ENCODE results near the gene CA11.
A peak's percentile ranks its signal among the peaks of the same experiment; 100 is the strongest.
"Not testable (repeated sequence)": the region's sequence is repeated elsewhere in the genome, so short reads cannot be mapped to it uniquely, and the experiment has no call there.

Gene CA11

DNA sequence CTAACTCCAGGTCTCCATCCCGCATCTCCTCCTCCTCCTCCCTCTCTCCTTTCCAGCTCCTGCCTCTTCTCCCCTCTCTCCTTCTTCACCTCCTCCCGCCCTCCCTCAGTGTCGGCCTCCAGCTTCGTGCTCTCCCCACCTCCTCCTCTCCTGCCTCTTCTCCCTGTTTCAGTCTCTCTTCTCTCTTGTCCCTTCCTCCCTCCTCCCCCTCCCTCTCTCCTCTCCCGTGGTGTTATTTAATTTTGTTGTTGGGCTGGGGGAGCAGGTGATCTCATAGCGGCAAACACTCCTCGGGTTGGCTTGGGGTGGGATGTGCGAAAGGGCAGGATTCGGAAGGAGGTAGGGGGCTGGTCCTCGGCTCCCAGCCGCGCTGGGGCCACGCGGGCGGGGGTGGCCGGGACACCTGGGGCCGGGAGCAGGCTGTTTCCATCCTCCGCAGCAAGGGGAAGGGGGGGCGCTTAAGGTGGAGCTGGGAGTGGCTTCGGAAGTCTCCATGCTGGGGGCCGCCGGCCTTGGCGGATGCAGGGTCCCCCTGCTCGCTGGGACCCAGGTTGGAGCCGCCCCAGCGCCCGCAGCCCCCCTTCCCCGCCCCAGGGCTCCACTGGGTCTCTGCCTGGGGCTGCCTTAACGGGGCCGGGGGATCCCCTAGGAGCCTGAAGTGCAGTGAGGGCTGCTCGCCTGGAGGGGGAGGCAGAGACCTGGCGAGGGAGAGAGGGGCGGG is at the start of gene CA11:
Gene CA11 (minus strand): TSS at position 187 of the 721 bp plus-strand sequence. CDS start 555 bp downstream, outside the sequence.
- TF ChIP-seq, protein P1, sequence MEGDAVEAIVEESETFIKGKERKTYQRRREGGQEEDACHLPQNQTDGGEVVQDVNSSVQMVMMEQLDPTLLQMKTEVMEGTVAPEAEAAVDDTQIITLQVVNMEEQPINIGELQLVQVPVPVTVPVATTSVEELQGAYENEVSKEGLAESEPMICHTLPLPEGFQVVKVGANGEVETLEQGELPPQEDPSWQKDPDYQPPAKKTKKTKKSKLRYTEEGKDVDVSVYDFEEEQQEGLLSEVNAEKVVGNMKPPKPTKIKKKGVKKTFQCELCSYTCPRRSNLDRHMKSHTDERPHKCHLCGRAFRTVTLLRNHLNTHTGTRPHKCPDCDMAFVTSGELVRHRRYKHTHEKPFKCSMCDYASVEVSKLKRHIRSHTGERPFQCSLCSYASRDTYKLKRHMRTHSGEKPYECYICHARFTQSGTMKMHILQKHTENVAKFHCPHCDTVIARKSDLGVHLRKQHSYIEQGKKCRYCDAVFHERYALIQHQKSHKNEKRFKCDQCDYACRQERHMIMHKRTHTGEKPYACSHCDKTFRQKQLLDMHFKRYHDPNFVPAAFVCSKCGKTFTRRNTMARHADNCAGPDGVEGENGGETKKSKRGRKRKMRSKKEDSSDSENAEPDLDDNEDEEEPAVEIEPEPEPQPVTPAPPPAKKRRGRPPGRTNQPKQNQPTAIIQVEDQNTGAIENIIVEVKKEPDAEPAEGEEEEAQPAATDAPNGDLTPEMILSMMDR (IDR thresholded peaks at IDR 0.05; ENCODE audit: extremely low read depth, missing control alignments) = peak; percentile 86
- peak; percentile 92 for DNase-seq (ENCODE audit: low spot score)

DNA sequence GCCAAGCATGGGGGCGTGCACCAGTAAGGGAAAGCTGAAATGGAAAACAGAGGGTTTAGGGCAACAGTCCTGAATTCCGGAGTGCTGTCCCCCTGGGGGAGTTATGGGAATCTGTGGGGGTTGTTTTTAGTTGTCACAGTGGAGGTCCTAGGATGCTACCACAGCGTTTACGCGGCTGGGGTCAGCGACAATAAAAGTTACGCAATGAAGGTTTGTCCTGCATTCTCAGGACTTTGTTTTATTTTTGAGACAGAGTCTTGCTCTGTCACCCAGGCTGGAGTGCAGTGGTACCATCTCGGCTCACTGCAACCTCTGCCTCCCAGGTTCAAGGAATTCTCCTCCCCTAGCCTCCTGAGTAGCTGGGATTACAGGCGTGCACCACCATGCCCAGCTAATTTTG is 47.6 kb upstream of the CA11 start:
- not testable (repeated sequence) for DNase-seq (ENCODE audit: low spot score)

DNA sequence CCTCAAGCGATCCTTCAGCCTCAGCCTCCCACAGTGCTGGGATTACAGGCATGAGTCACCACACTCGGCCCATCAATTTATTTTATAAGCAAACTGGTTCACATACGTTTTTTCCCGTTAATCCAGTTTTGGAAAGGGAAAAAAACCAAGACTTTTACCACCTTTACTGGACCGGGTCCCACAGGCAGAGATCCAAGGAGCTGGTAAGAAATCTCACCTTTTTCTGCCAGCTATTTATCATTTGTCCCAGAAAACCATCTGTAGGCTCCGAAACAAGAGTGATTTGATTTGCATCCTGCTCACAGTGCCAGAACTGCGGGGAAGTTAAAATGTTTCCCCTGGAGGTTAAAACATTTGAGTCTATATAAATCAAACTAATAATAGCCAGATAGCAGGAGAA is 43.5 kb upstream of the CA11 start:
- TF ChIP-seq, protein P1 (IDR thresholded peaks at IDR 0.05; ENCODE audit: extremely low read depth, missing control alignments) = no peak
- no peak for DNase-seq (ENCODE audit: low spot score)

DNA sequence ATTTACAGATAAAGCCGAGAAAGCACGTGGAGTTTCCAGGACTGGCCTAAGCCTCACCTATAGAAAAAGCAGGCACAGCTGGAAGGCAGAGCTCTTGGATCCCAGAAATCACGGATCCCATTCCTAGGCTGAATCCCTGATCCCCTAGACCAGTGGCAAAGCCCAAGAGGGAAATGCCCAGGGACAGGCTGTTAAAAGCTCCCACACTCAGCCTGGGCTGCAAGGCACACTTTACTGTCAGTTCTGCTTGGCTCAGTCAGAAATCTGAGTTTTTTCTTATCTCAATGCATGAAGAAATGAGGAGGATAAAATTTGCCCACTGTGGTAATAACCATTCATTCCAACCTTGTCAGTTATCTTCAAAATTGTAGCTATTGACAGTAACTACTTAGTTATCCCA is 41.8 kb upstream of the CA11 start:
- no peak for DNase-seq (ENCODE audit: low spot score)
- TF ChIP-seq, protein P1 (IDR thresholded peaks at IDR 0.05; ENCODE audit: extremely low read depth, missing control alignments) = no peak

DNA sequence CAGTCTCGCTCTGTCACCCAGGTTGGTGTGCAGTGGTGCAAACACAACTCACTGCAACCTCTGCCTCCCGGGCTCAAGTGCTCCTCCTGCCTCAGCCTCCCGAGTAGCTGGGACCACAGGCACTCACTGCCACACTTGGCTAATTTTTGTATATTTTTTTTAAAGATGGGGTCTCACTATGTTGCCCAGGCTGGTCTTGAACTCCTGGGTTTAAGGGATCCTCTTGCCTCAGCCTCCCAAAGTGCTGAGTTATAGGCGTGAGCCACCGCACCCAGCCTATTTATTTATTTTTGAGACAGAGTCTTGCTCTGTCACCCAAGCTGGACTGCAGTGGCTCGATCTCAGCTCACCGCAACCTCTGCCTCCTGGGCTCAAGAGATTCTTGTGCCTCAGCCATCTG is 40.6 kb upstream of the CA11 start:
- DNase-seq (ENCODE audit: low spot score) = not testable (repeated sequence)

DNA sequence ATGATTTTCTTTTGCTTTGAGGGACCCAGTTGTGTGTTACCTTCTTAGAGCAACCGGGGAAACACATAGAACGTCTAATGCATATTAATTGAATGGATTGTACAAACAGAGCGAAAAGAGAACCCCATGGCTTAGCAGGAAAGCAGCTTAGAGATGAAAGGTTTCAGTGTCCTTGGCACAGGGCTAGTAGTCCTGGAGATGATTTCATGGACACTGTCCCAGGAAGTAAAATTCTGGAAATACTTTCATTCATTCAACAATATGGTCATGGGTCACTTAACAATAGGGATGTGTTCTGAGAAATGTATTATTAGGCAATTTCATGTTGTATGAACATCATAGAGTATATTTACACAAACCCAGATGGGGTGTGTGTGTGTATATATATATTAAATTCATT is 40.1 kb upstream of the CA11 start:
- no peak for DNase-seq (ENCODE audit: low spot score)
- TF ChIP-seq, protein P1 (IDR thresholded peaks at IDR 0.05; ENCODE audit: extremely low read depth, missing control alignments) = no peak

DNA sequence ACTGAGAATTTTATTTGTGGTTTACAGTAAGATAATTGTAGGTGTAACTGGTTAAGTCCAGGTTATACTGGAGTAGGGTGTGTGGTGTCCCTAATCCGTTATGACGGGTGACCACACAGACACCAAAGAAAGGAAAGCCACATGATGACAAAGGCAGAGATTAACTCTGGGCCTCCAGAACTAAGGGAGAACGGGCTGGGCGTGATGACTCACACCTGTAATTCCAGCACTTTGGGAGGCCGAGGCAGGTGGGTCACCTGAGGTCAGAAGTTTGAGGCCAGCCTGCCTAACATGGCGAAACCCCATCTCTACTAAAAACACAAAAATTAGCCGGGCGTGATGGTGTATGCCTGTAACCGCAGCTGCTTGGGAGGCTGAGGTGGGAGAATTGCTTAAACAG is 39.6 kb upstream of the CA11 start:
- no peak for DNase-seq (ENCODE audit: low spot score)
- TF ChIP-seq, protein P1 (IDR thresholded peaks at IDR 0.05; ENCODE audit: extremely low read depth, missing control alignments) = no peak

DNA sequence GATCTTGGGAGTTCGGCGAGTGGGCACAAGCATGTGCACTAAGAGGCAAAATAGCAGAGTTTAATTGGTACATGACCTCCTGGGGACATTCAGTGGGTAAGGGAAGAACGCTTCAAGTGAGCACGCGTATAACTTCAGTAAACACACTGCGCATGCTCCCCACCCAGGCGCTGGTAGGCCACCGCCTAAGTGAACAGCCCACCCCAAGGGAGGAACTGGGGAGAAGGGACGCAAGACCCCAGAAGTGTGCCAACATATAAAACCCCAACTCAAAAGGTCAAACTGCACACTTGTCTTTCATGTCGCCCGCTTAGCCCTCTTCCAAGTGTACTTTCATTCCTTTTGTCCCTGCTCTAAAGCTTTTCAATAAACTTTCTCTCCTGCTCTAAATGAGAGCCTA is 37.4 kb upstream of the CA11 start:
- no peak for DNase-seq (ENCODE audit: low spot score)
- TF ChIP-seq, protein P1 (IDR thresholded peaks at IDR 0.05; ENCODE audit: extremely low read depth, missing control alignments) = no peak
